HG03025 (cell line): ENCODE results near the gene LRRK1.

Experiments used
- ATAC-seq: cut with Tn5 transposase; IDR thresholded peaks from one replicate; pipeline ENCODE4 v1.9.1; 2021; ENCODE audit warnings: mild to moderate bottlenecking, moderate library complexity; ENCODE audit not compliant: unreplicated experiment, low FRiP score

LRRK1 gene

DNA sequence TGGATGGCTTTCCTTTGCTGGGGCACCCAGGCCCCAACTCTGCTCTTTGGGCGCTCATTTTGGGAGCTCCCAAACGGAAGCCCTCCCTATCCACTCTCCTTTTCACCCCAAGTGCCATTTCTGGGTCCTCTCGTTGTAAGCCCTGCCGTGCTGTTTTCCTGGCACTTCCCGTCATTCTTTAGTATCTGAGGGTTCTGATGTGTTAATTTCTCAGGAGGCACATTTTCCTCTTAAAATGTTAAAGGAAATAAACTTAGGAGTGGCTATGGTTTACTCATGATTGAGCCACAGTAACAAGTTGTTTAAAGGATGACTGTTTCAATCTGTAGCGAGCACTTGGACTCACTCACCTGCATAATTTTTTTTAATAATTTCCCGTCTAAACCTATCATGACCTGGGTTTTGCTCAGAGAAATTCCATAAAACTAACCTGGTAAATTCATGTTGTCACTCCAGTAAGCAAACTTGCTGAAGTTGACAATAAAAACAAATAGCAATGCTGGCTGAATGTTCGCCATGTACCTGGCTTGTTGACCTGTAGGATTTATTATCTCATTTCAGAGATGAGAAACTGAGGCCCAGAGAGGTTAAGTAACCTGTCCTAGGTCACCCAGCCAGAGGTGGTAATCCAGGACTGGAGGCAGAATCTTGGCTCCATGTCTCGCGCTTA, 29.0 kb upstream of the LRRK1 start:
- no peak for ATAC-seq

DNA sequence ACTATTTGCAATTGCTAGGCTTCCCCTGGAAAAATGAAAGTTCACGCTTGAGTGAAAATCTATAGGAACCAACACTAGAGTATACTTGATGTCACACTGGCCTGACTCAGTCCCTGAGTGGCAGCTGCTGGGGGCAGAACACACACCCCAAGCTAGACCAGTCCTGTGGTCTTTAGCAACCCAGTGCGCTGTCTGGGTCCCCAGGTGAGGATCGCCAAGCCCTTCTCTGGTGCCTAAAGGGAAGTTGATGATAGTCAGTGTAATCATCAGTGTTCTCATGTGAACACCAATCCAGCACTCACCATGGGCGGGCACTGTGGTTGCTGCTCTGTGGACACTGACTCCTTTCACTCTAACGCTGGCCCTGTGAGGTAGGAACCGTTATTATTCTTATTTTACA, 28.3 kb upstream of the LRRK1 start:
- no peak for ATAC-seq

DNA sequence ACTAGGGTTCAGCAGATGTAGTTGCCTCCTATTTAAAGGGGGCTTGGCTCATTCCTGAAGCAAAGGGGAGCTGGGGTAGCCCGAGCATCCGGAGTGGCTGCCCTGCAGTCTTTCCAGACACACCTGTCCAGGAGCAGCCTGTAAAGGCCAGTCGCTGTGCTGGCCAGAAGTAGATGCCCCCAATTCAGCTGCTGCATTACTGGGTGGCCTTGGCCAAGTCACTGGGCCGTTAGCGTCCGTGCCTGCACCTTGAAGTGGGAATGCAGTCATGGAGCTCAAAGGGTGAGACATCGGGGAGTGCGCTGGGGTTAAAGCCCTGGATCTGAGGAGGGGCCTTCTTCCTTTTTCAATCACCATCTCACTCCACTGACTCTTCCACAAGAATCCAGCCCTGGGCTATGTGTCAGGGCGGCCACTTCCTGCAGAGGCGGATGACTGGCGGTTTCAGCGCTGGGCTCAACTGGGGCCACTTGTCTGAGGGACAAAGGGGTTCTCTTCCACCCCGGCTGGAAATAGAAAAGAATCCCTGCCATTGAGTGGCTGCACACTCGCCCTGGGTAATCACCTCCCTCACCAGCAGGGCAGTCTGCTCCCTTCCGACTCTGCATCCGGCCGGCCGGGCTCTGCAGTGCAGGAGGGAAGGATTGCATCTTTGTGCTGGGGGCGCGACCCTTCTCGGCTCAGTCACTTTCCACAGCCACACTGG, 27.7 kb upstream of the LRRK1 start:
- no peak for ATAC-seq

DNA sequence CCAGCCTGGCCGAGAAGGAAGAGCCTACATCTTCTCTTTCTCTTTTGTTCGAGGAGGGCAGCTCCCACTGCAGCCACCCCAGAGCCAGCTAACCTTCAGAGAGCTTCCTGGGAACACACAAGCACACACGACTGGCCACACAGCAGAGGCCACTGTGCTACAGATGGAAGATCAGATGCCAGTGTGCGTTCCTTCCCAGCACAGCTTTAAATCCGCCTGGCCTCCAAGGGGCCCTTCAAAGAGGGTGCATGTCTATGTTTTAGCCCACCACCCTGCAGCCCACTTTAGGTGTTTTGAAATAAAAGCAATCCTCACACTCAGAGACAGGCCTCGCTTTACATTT, 27.2 kb upstream of the LRRK1 start:
- ATAC-seq, result no peak

DNA sequence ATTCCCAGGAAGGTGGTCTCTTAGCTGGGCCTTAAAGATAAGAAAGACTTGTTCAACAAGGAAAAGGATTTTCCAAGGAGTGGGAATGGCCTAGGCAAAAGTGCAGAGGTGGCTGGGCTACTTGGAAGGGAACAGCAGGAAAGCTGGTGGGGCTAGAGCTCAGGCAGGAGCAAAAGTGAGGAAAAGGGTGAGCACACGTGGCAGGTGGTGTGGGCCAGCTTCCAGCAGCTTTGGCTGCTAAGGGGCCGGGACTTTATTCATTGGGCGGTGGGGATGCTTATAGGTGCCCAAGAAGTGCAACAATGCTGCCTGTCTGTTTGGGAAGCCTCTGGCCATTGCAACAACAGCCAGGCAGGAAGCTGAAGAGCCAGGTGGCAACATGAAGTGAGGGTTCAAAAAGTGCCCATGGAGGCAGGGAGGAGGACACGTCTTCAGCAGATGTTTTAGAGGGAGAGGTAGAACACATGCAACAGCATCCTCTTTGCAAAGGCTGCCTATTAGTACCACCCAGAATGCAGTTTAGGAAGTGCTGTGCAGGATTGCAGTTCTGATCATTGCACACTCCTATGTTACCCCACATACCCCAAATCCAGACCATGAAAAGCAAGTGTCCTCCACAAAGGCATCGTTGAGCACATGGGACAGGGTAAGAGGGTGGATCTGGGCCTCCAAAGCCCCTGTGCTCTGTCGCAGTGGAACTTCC, 25.7 kb upstream of the LRRK1 start:
- no peak for ATAC-seq

DNA sequence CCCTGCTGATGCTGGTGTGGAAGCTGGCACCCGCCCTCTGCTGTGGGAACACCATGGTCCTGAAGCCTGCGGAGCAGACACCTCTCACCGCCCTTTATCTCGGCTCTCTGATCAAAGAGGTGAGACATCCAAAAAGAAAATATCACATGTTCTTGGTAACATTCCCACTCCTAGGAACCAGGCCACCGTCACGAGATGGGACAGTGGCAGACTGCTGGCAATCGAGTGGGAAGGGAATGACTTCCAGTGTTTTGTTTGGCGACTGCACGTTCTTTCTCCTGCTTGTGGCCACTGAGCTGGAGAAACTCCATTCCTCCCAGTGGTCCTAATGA, 25.2 kb upstream of the LRRK1 start:
- ATAC-seq, result no peak

DNA sequence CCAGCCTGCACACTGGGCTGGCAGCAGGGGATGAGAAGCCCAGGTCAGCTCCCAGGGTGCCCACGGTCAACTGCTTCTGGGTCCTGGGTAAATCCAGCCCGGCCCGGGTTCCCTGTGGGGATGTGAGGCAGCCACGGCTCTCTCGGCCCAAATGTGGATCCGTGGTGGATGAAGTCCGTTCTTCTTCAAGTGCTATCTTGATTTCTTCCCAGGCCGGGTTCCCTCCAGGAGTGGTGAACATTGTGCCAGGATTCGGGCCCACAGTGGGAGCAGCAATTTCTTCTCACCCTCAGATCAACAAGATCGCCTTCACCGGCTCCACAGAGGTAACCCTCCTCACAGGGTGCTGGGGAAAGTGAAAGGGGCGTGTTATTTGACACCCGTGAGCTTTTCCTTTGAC, 23.4 kb upstream of the LRRK1 start:
- ATAC-seq, result no peak

DNA sequence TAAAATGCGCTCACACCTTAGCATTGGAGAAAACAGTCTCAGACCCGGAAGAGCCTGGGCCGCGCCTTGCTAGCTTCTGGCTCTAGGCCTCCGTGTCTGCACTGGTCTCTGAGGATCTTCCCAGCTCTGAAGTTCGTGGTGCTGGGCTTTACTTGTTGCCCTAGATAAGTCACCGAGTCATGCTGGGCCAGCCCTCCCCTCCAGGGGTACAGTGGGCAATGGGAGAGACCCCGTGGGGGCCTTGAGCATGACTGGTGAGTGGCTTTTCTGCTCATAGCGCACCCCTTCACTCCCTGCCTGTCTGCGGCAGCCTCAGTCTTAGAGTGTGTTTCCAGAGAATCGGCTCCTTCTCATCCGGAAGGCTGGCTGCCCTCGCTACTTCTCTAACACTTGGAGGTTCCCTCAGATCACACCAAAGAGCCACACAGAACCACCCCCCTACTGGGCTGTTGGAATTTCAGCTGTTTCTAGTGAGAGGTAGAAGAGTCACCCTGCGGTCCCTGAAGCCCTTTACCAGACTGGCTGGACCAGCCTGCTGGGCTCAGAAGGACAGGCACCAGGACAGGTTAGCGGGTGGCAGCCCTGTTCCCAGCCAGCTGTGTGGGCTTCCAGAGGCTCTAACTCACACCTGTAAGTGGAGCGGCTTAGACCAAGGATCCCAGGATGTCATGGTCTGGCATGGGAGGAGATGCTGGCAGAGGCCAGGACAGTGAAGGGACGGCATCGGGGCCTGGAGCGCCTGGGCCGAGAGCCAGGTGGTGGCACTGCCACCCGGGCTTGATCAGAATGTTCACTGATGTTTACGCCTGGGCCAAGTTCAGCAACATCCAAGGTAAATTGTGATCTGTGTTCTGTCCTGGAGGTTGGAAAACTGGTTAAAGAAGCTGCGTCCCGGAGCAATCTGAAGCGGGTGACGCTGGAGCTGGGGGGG, 21.7 kb upstream of the LRRK1 start:
- ATAC-seq, result no peak

DNA sequence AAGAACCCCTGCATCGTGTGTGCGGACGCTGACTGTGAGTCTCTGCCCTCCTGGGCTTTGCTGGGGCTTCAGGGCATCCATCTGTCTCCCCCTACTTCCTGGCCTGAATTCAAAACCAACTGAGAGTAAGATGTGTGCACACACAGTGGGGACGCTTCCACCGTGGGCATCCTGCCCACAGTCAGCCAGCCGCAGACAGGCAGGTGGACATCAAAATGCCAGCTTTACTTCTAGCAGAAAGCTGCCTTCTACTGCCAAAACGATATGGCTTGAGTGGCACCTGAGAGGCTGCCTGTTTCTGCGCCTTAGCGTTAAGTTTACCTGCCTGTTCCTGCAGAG, 21.0 kb upstream of the LRRK1 start:
- no peak for ATAC-seq

DNA sequence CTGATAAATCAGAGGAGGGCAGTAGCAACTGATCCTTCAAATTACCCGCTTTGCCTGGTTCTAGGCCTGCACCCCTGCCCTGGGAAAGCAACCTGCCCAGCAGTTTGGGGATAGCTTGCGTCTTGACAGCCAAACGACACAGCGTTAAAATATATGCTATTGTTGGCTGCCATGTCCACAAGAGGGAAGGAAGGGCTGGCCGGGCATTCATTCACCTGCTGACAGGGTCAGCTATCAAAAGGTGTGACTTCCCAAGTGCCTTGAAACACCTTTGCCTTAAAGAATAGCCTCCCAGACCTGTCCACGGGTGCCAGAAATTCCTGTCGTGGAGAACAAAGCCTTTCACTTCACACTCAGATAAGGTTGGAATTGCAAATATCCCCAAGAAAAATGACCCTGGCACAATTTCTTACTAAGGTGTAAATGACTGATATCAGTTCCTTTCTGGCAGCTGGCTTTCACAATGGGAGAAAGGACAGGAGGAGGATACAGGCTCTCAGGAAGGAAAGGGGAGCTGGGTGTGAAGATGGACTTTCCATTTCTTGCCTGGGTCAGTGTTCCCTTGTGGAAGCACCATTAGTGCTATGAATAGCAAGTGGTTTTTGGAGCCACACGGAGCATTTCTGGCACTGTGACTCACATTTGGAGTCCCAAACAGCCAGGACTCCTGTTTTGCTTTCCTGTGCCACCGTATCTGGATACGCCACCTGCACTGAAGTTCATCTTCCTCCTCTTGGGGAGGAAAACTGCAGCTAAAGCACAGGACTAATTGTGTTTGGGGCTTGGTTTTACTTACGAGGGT, 20.3 kb upstream of the LRRK1 start:
- no peak for ATAC-seq

DNA sequence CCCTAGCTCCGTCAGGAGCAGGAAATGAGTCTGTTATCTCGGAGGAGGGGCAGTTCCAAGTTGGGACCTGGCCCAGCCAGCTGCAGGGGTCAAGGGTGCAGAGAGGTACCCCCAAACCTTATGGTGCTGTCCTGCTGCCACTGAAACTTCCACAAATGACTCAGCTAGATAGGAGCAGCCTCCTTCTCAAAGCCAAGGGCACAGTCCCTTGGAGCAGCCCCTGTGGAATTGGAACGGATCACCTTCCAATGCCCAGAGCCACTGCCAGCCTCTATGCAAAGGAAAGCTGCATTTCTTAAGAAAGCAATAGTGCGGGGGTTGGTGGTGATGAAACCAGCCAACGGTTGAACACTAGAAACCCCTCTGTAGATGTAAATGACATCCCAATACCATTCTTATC, 19.6 kb upstream of the LRRK1 start:
- no peak for ATAC-seq

DNA sequence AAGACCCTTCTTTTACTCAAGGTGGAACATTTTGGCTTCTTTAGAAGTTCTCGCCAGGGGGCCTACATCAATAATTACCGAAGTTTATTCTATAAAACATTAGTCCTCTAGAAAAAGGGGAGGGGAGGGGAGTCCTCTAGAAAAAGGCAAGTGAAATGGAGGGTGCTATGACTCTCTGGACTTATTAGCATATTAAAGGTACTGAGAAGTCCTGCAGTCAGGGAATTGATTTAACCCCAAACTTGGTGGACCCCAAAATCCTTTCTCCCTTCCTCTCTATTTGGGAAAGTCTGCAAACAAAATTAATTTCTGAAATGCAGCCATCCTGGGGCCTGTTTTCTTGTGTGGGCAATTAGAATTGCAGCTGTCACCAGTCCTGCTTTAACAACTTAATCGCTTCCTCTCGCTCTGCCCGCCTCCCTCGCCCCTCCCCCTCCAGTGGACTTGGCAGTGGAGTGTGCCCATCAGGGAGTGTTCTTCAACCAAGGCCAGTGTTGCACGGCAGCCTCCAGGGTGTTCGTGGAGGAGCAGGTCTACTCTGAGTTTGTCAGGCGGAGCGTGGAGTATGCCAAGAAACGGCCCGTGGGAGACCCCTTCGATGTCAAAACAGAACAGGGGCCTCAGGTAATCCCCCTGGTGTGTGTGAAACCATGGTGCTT, 18.9 kb upstream of the LRRK1 start:
- no peak for ATAC-seq

DNA sequence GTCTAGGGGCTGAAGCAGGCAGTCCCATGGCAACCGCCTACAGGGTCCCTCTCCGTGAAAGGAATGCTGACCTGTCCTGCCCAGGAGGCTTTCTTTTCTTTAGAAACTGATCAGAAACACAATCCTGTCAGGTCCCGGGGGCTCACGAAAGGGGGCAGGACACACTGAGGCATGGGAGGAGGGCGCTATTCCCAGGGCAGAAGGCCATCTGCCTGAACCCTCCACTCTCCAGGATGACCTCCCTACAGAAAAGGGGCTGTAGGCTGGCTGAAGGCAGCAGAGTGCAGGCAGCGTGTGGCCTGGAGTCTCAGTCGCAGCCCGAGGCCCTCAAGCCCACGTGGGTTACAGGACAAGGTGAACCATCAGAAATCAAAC, 18.4 kb upstream of the LRRK1 start:
- no peak for ATAC-seq

DNA sequence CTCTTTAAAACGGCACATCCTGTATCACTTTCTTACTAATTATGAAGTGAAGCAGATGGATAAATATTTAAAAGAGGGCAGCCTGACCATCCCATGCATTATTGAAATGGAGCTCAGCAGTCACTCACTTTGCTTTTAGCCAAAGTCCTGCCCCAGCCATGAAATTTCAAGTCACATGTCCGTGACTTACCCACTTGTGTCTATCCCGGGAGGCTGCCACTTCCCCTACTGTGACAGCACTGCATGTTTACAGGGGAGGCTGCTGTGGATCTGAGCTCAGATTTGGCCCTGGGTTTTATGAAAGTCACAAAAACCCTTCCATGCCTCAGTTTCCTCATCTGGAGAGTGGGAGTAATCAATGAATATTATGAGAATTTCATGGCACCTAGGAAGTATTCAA, 17.9 kb upstream of the LRRK1 start:
- no peak for ATAC-seq

DNA sequence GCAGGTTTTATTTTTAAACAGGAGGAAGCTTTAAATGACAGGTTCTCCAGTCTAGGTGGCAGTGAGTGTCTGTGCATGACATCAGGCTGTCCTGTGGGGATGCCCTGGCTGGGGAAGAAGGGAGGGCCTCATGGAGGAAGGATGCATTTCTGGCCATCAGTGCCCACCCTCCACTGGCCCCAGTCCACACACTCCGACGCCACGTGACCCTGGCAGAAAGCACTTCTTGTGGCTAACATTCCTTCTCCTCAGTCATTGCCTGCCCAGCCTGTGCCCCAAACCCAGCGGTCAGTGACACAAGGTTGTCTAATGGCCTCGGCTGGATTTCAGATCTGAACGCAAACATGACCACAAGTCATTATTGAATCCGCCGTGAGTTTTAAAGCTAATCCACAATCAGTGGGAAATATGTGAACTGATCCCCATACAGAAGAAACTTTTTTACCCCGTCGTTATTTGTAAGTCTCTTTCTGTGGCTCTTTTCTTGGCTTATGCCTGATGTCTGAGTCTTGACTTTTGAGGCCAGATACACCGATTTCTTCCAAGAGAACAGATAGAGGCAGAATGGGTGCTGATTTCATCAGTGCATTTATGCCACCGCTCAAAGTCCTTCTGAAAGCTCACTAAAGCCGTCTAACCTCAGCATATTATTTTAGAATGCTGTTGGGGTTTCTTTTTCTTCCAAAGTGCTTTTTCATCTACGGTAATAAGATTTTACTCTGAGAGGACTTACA, 17.3 kb upstream of the LRRK1 start:
- ATAC-seq, result no peak

DNA sequence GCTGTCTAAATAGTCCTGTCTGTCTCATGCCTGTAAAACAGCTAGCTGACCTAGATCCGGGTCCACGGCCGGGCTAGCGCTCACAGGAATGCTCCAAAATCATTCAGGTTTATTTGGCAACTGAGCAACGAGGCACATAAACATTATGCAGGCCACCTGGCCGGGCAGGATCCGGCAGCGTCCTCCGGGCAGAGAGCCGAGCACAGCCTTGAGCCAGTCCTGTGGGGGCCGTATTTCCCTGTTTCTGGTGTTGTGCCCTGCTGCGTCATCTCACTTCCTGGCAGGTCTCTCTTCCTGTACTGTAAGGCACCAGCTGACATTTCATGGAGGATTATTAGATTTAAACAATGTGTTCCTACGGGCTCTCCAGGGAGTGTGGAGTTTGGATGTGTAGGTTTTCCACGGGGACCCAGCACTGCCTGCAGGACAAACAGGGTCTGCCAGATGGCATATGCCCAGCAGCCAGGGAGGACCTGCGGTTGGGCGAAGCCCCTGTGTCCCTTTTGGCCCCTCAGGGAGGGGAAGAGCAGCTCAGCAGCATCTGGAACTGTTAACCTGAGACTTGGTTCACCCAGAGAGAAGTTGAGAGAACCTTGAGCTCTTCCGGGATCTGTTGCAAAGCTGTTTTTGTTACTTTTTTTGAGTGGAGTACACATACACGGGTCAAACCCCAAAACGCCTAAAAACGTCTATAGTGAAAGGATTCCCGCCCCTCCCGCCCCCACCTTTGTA, 16.6 kb upstream of the LRRK1 start:
- ATAC-seq, result no peak

DNA sequence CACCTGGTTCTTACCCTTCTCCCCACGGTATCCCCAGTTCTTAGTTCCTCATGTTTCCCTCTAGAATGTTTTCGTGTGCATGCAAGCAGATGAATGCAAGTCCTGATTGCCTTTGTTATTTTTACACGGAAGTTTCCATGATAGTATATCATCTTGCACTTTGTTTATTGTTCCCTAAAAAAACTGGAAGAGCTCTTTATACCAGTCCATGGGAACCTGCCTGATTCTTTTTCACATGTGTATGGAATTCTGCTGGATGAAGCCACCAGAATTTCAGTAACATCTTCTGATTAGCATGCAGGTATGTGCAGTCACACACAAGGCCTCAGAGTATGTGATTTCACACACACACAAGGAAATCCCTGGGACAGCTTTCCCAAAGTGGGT, 16.0 kb upstream of the LRRK1 start:
- no peak for ATAC-seq

DNA sequence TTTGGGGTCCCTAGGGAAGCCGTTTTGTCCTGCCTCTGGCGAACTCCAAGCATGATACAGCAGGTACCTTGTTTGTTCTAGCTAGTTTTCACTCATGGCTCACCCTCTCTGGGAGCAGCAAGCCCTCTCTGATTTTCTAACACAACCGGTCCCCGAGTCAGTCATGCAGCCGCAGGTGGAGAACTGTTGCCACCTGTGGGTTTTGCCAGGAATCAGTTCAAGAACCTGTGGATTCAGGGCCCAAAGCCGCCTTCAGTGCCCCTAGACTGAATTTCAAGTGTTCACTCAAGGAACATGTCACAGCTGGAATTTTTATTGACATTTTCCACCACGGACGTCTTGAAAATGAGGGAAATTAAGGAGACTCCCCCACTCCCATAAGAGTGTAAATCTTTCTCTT, 13.3 kb upstream of the LRRK1 start:
- no peak for ATAC-seq

DNA sequence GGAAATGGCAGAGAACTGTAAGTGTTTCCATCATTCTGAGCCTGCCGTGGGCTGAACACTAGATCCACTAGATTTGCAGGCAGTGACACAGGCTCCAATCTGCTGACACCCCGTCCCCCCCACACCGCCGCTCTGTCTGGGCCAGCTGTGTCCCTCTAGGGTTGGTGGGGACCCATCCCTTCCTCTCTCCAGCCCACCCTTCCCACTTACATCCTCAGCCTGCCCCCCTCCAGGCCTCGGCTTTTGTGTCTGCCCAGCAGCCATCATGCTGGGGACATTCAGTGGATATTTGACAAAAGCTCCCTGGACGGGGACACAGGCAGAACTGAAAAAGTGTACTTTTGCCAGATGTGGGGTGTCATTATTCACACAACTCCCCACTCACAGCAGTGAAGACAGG, 10.7 kb upstream of the LRRK1 start:
- ATAC-seq, result no peak
